ENCODE results near the gene CDH13.

CDH13 gene

GRCh38 chr16:83296505-83296904, 669.7 kb downstream of the CDH13 start:
- Histone ChIP-seq H2AFZ (ENCODE audit: low read length) (no peak overlapping the region), H3K4me1 (ENCODE audit: low read length) (no peaks in the 10 kb centered on the region)

GRCh38 chr16:83298541-83298940, 671.8 kb downstream of the CDH13 start:
- H3K4me2 ChIP-seq (ENCODE audit: low read depth, low read length): no peak overlapping the region
- H3K9me2 ChIP-seq (replicated peaks; ENCODE audit: insufficient read depth, low read length): no peaks in the 10 kb centered on the region
- DNase-seq: no peak
- no peaks in the 10 kb centered on the region for H3F3A ChIP-seq (ENCODE audit: insufficient read depth, low read length)
- H3K9me3 ChIP-seq (replicated peaks; ENCODE audit: insufficient read depth, low read length): no peaks in the 10 kb centered on the region
- TF ChIP-seq EZH2phosphoT487 (IDR thresholded peaks at IDR 0.05; ENCODE audit: low read length) (no peak), EZH2 (optimal IDR thresholded peaks at IDR 0.05; ENCODE audit: low read depth, low read length) (no peak), CTCF (IDR thresholded peaks at IDR 0.05; ENCODE audit: low read length) (no peak)
- no peaks in the 10 kb centered on the region for H3K27me3 ChIP-seq (replicated peaks; ENCODE audit: insufficient read depth, low read length)
- H4K20me1 ChIP-seq (ENCODE audit: insufficient read depth, low read length): no peaks in the 10 kb centered on the region
- no peak overlapping the region for H3K4me3 ChIP-seq (ENCODE audit: low read length)
- no peak overlapping the region for H3K9ac ChIP-seq (ENCODE audit: low read length)
- no peak overlapping the region for H3K27ac ChIP-seq (ENCODE audit: low read length)
- H2AFZ ChIP-seq (ENCODE audit: low read length): no peak overlapping the region
- H3K79me2 ChIP-seq (ENCODE audit: low read length): no peaks in the 10 kb centered on the region
- H3K4me1 ChIP-seq (ENCODE audit: low read length): no peaks in the 10 kb centered on the region
- H3K36me3 ChIP-seq (replicated peaks; ENCODE audit: insufficient read depth, low read length): no peaks in the 10 kb centered on the region

More at GRCh38 chr16:83296505-83296904, 669.7 kb downstream of the CDH13 start:
- Histone ChIP-seq H3K9me3 (replicated peaks; ENCODE audit: insufficient read depth, low read length) (no peaks in the 10 kb centered on the region), H4K20me1 (ENCODE audit: insufficient read depth, low read length) (no peaks in the 10 kb centered on the region), H3K9ac (ENCODE audit: low read length) (no peak overlapping the region), H3K9me2 (replicated peaks; ENCODE audit: insufficient read depth, low read length) (no peaks in the 10 kb centered on the region), H3K4me2 (ENCODE audit: low read depth, low read length) (no peak overlapping the region), H3K27ac (ENCODE audit: low read length) (no peak overlapping the region), H3K79me2 (ENCODE audit: low read length) (no peaks in the 10 kb centered on the region), H3K27me3 (replicated peaks; ENCODE audit: insufficient read depth, low read length) (no peaks in the 10 kb centered on the region), H3F3A (ENCODE audit: insufficient read depth, low read length) (no peaks in the 10 kb centered on the region), H3K4me3 (ENCODE audit: low read length) (no peak overlapping the region), H3K36me3 (replicated peaks; ENCODE audit: insufficient read depth, low read length) (no peaks in the 10 kb centered on the region)
- DNase-seq: no peak
- TF ChIP-seq EZH2phosphoT487 (IDR thresholded peaks at IDR 0.05; ENCODE audit: low read length) (no peak), CTCF (IDR thresholded peaks at IDR 0.05; ENCODE audit: low read length) (no peak)

GRCh38 chr16:83300326-83300725, 673.6 kb downstream of the CDH13 start:
- no peaks in the 10 kb centered on the region for H3F3A ChIP-seq (ENCODE audit: insufficient read depth, low read length)
- DNase-seq: no peak
- H3K9ac ChIP-seq (ENCODE audit: low read length): no peak overlapping the region
- no peaks in the 10 kb centered on the region for H3K4me1 ChIP-seq (ENCODE audit: low read length)
- no peaks in the 10 kb centered on the region for H3K36me3 ChIP-seq (replicated peaks; ENCODE audit: insufficient read depth, low read length)
- no peak overlapping the region for H3K4me3 ChIP-seq (ENCODE audit: low read length)
- no peaks in the 10 kb centered on the region for H3K79me2 ChIP-seq (ENCODE audit: low read length)
- H3K4me2 ChIP-seq (ENCODE audit: low read depth, low read length): no peak overlapping the region
- H4K20me1 ChIP-seq (ENCODE audit: insufficient read depth, low read length): no peaks in the 10 kb centered on the region
- no peaks in the 10 kb centered on the region for H3K9me2 ChIP-seq (replicated peaks; ENCODE audit: insufficient read depth, low read length)
- H3K9me3 ChIP-seq (replicated peaks; ENCODE audit: insufficient read depth, low read length): no peaks in the 10 kb centered on the region
- no peak for TF ChIP-seq EZH2 (optimal IDR thresholded peaks at IDR 0.05; ENCODE audit: low read depth, low read length)
- no peak for TF ChIP-seq EZH2phosphoT487 (IDR thresholded peaks at IDR 0.05; ENCODE audit: low read length)
- TF ChIP-seq CTCF (IDR thresholded peaks at IDR 0.05; ENCODE audit: low read length): no peak
- H3K27me3 ChIP-seq (replicated peaks; ENCODE audit: insufficient read depth, low read length): no peaks in the 10 kb centered on the region
- H2AFZ ChIP-seq (ENCODE audit: low read length): no peak overlapping the region
- no peak overlapping the region for H3K27ac ChIP-seq (ENCODE audit: low read length)
